Osteoblast (primary cell): ENCODE results near the gene GTPBP1. TPM values are rescaled to one million over a fixed set of nuclear protein-coding genes. Genes with fewer than 3 reads are reported as not detected.

Experiments
- DNase-seq: peaks from one replicate; pipeline ENCODE4 v3.0.0; 2011; ENCODE audit warnings: low spot score, mixed read lengths; ENCODE audit not compliant: insufficient read length; ENCODE audit errors: missing footprints
- H2AFZ ChIP-seq: 2 replicates; pipeline ENCODE4 v1.6.0; 2011; ENCODE audit warnings: mild to moderate bottlenecking, low read length
- H3K27ac ChIP-seq: 2 replicates; pipeline ENCODE4 v1.5.1; 2011; ENCODE audit warnings: mild to moderate bottlenecking, low read depth, low read length, moderate library complexity
- H3K27me3 ChIP-seq: 2 replicates; pipeline ENCODE4 v1.6.0; 2012; ENCODE audit warnings: mild to moderate bottlenecking, control low read depth, inconsistent platforms, low read length, moderate library complexity; ENCODE audit not compliant: insufficient read depth
- H3K36me3 ChIP-seq: 2 replicates; pipeline ENCODE4 v1.5.1; 2011; ENCODE audit warnings: mild to moderate bottlenecking, low read length, control low read depth, moderate library complexity; ENCODE audit not compliant: insufficient read depth
- H3K4me1 ChIP-seq: 2 replicates; pipeline ENCODE4 v1.5.1; 2011; ENCODE audit warnings: mild to moderate bottlenecking, low read length, control low read depth, moderate library complexity; ENCODE audit not compliant: insufficient read depth
- H3K4me2 ChIP-seq: 2 replicates; pipeline ENCODE4 v1.6.0; 2011; ENCODE audit warnings: mild to moderate bottlenecking, low read length; ENCODE audit not compliant: insufficient read depth
- H3K4me3 ChIP-seq: fragments of 200-600 bp; sonication (generic); 3 replicates; pipeline ENCODE4 v1.5.1; 2012; ENCODE audit warnings: mild to moderate bottlenecking, low read length, inconsistent platforms; ENCODE audit not compliant: insufficient read depth
- H3K79me2 ChIP-seq: 2 replicates; pipeline ENCODE4 v1.6.0; 2012; ENCODE audit warnings: mild to moderate bottlenecking, low read length, control low read depth, inconsistent platforms; ENCODE audit not compliant: insufficient read depth
- H3K9me3 ChIP-seq: 2 replicates; pipeline ENCODE4 v1.5.1; 2011; ENCODE audit warnings: low read depth, low read length, control low read depth
- H4K20me1 ChIP-seq: 2 replicates; pipeline ENCODE4 v1.6.0; 2012; ENCODE audit warnings: mild to moderate bottlenecking, low read length, control low read depth; ENCODE audit not compliant: insufficient read depth
- CTCF ChIP-seq: IDR thresholded peaks from 2 replicates; pipeline ENCODE4 v1.5.1; 2011; ENCODE audit warnings: mild to moderate bottlenecking, low read depth, low read length, moderate library complexity; ENCODE audit errors: extremely low read depth
- total RNA-seq: library from RNA; depleted of rRNA; stranded (reverse); fragments of >200 nt; gene quantifications from 2 replicates; pipeline ENCODE4 v1.2.3, GENCODE V29; 2012

GTPBP1 gene
- total RNA-seq, 1 donor: 34.7 TPM

- H2AFZ ChIP-seq: no peak overlapping the region
- no peak overlapping the region for H3K4me3 ChIP-seq
- no peak overlapping the region for H3K4me2 ChIP-seq
- no peak overlapping the region for H3K27ac ChIP-seq
- no peaks in the 10 kb centered on the region for H3K9me3 ChIP-seq
- no peak for TF ChIP-seq CTCF
- H4K20me1 ChIP-seq: no peaks in the 10 kb centered on the region
- peaks cover 15% of the 10 kb centered on the region for H3K36me3 ChIP-seq
- DNase-seq: no peak
- no peaks in the 10 kb centered on the region for H3K79me2 ChIP-seq
- peaks cover 3% of the 10 kb centered on the region for H3K4me1 ChIP-seq
- H3K27me3 ChIP-seq: no peaks in the 10 kb centered on the region
Measured at GRCh38 chr22:38674888-38675287, 30.9 kb upstream of the GTPBP1 start.

GRCh38 chr22:38675833-38676232 is 29.9 kb upstream of the GTPBP1 start:
- H3K27ac ChIP-seq: no peak overlapping the region
- H3K4me2 ChIP-seq: no peak overlapping the region
- H3K9me3 ChIP-seq: no peaks in the 10 kb centered on the region
- H3K36me3 ChIP-seq: peaks cover 15% of the 10 kb centered on the region
- H3K4me3 ChIP-seq: no peak overlapping the region
- no peak for DNase-seq
- no peak for TF ChIP-seq CTCF
- no peaks in the 10 kb centered on the region for H3K79me2 ChIP-seq
- H3K27me3 ChIP-seq: no peaks in the 10 kb centered on the region
- H3K4me1 ChIP-seq: peaks cover 3% of the 10 kb centered on the region
- H4K20me1 ChIP-seq: no peaks in the 10 kb centered on the region
- H2AFZ ChIP-seq: no peak overlapping the region

- peaks cover 35% of the 10 kb centered on the region for H3K36me3 ChIP-seq
- peak within 1 kb of the TSS; percentile 100 for H3K4me3 ChIP-seq
- H3K27me3 ChIP-seq: no peaks in the 10 kb centered on the region
- H3K27ac ChIP-seq: peak within 1 kb of the TSS; percentile 72
- peak; percentile 74 for TF ChIP-seq CTCF
- peak; percentile 99 for DNase-seq
- H3K4me1 ChIP-seq: peaks cover 13% of the 10 kb centered on the region
- H2AFZ ChIP-seq: peak within 1 kb of the TSS; percentile 99
- H3K9me3 ChIP-seq: no peaks in the 10 kb centered on the region
- H3K79me2 ChIP-seq: peaks cover 23% of the 10 kb centered on the region
- H4K20me1 ChIP-seq: peaks cover 9% of the 10 kb centered on the region
- H3K4me2 ChIP-seq: peak within 1 kb of the TSS; percentile 99
Measured at GRCh38 chr22:38681582-38682335, 24.0 kb upstream of the GTPBP1 start, which contains the start of gene TOMM22. Gene TOMM22, plus strand, starts transcription at chr22:38681957. Its CDS starts 22 bp downstream, at chr22:38681979.

GRCh38 chr22:38684895-38685294 is 20.8 kb upstream of the GTPBP1 start:
- H3K36me3 ChIP-seq: peaks cover 57% of the 10 kb centered on the region
- peaks cover 10% of the 10 kb centered on the region for H3K4me1 ChIP-seq
- H2AFZ ChIP-seq: no peak overlapping the region
- H3K4me2 ChIP-seq: no peak overlapping the region
- no peak for DNase-seq
- H3K4me3 ChIP-seq: no peak overlapping the region
- H3K79me2 ChIP-seq: peaks cover 37% of the 10 kb centered on the region
- no peaks in the 10 kb centered on the region for H3K27me3 ChIP-seq
- H3K27ac ChIP-seq: no peak overlapping the region
- TF ChIP-seq CTCF: no peak
- H3K9me3 ChIP-seq: no peaks in the 10 kb centered on the region
- peaks cover 9% of the 10 kb centered on the region for H4K20me1 ChIP-seq
